GM12878 (cell line): Measurements from ENCODE around the gene TSPYL2. TPM values are rescaled to one million over a fixed set of nuclear protein-coding genes. Genes with fewer than 3 reads are reported as not detected.
A peak's percentile ranks its signal among the peaks of the same experiment; 100 is the strongest.

Experiments used
- ATAC-seq: fragments of 200-7000 bp; cut with Tn5 transposase; 3 replicates; pipeline ENCODE4 v1.9.1; 2020; ENCODE audit warnings: mild to moderate bottlenecking, moderate library complexity
- BruUV-seq: library from RNA; stranded (reverse); fragments of 400-500 nt; replicated peaks from 2 replicates; lab custom pipeline; 2021; lab: Mats Ljungman, UMichigan
- CTCF ChIA-PET: fragments of 300-600 bp; sonication (Branson Sonifier 250); formaldehyde crosslinking; extraction: SDS; loops from one replicate; lab custom pipeline; 2021; ENCODE audit warnings: inconsistent platforms; lab: Yijun Ruan, JAX
- POLR2A ChIA-PET: fragments of 350-600 bp; formaldehyde crosslinking; extraction: SDS; loops from one replicate; lab custom pipeline; 2021; ENCODE audit warnings: inconsistent platforms; lab: Charles Lee
- RAD21 ChIA-PET: fragments of 300-600 bp; sonication (Branson Sonifier 250); formaldehyde crosslinking; loops from one replicate; lab custom pipeline; 2023; ENCODE audit warnings: antibody characterized with exemption; ENCODE audit not compliant: unreplicated experiment; lab: Charles Lee
- SMC1A ChIA-PET: fragments of 300-600 bp; sonication (Branson Sonifier 250); formaldehyde crosslinking; loops from one replicate; lab custom pipeline; 2023; ENCODE audit not compliant: unreplicated experiment, uncharacterized antibody; lab: Charles Lee
- DNase-seq: peaks from one replicate; pipeline ENCODE4 v3.0.0-alpha.2; 2011; ENCODE audit warnings: low read depth, low spot score
- FAIRE-seq: peaks from 3 replicates; lab custom pipeline; 2011; peaks lifted over from hg19 to GRCh38; lab: Jason Lieb, UNC
- H2AFZ ChIP-seq: 2 replicates; pipeline ENCODE4 v1.6.0; 2011; ENCODE audit warnings: low read depth, low read length, control low read depth; ENCODE audit not compliant: control insufficient read depth
- H3K27ac ChIP-seq: 2 replicates; pipeline ENCODE4 v1.5.1; 2011; ENCODE audit warnings: control low read depth; ENCODE audit not compliant: control insufficient read depth, insufficient read depth
- H3K27me3 ChIP-seq, 2 experiments: replicated peaks in 1 of 2; 2 replicates each; pipeline versions ENCODE4 v1.6.0 to v1.6.1; 2011; ENCODE audit warnings: low read length in 1 of 2; ENCODE audit not compliant: control insufficient read depth in 2 of 2, insufficient read depth in 2 of 2
- H3K36me3 ChIP-seq, 2 experiments: 2 replicates each; pipeline ENCODE4 v1.5.1; 2011; ENCODE audit warnings: low read length in 1 of 2; ENCODE audit not compliant: control insufficient read depth in 2 of 2, insufficient read depth in 2 of 2
- H3K4me1 ChIP-seq: 2 replicates; pipeline ENCODE4 v1.6.1; 2011; ENCODE audit warnings: mild to moderate bottlenecking, low read length, moderate library complexity, mixed read lengths; ENCODE audit not compliant: control insufficient read depth, insufficient read depth
- H3K4me2 ChIP-seq: 2 replicates; pipeline ENCODE4 v1.6.0; 2011; ENCODE audit warnings: control low read depth; ENCODE audit not compliant: control insufficient read depth, insufficient read depth
- H3K4me3 ChIP-seq: fragments of 200-600 bp; sonication (generic); 2 replicates; pipeline ENCODE4 v1.5.1; 2016
- H3K79me2 ChIP-seq: 2 replicates; pipeline ENCODE4 v1.6.0; 2011; ENCODE audit warnings: low read length; ENCODE audit not compliant: control insufficient read depth, insufficient read depth
- H3K9ac ChIP-seq: 2 replicates; pipeline ENCODE4 v1.8.0; 2011; ENCODE audit warnings: low read length, control low read depth, mixed read lengths; ENCODE audit not compliant: control insufficient read depth, insufficient read depth
- H3K9me3 ChIP-seq: replicated peaks from 3 replicates; pipeline ENCODE4 v1.5.1; 2011; ENCODE audit warnings: mild to moderate bottlenecking, low read length; ENCODE audit not compliant: control insufficient read depth, insufficient read depth
- H4K20me1 ChIP-seq: 2 replicates; pipeline ENCODE4 v1.6.0; 2011; ENCODE audit not compliant: control insufficient read depth, insufficient read depth
- CHD2 ChIP-seq: IDR thresholded peaks from 2 replicates; pipeline ENCODE4 v1.6.1; 2011; ENCODE audit warnings: low read depth, low read length, improper control_type of control experiment, borderline replicate concordance
- EGR1 ChIP-seq, 2 experiments: IDR thresholded peaks; 1 replicate in 1 of 2; 2 replicates in 1 of 2; pipeline ENCODE4 v1.6.1; 2011 to 2012; ENCODE audit warnings: low read depth in 2 of 2, low read length in 2 of 2, borderline replicate concordance in 1 of 2, mild to moderate bottlenecking in 1 of 2, moderate library complexity in 1 of 2
- GATAD2B ChIP-seq: fragments of 450-650 bp; conservative IDR thresholded peaks from 2 replicates; pipeline ENCODE4 v1.6.1; 2017; ENCODE audit warnings: low read depth, mild to moderate bottlenecking, moderate library complexity
- HDGF ChIP-seq: fragments of 450-650 bp; IDR thresholded peaks from 2 replicates; pipeline ENCODE4 v1.6.1; 2016; ENCODE audit warnings: antibody characterized with exemption
- LARP7 ChIP-seq: fragments of 450-650 bp; IDR thresholded peaks from 2 replicates; pipeline ENCODE4 v1.6.1; 2017; ENCODE audit warnings: mild to moderate bottlenecking
- NFXL1 ChIP-seq: fragments of 450-650 bp; IDR thresholded peaks from 2 replicates; pipeline ENCODE4 v1.6.1; 2017; ENCODE audit warnings: antibody characterized with exemption, mild to moderate bottlenecking, borderline replicate concordance
- RAD21 ChIP-seq: IDR thresholded peaks from 2 replicates; pipeline ENCODE4 v1.6.1; 2011; ENCODE audit warnings: mild to moderate bottlenecking, low read depth, low read length, moderate library complexity; ENCODE audit not compliant: insufficient read depth
- SMAD5 ChIP-seq: IDR thresholded peaks from 2 replicates; pipeline ENCODE4 v1.6.1; 2016; ENCODE audit warnings: antibody characterized with exemption, low read depth
- SMARCA5 ChIP-seq: fragments of 450-650 bp; IDR thresholded peaks from 2 replicates; pipeline ENCODE4 v1.6.1; 2017; ENCODE audit warnings: mild to moderate bottlenecking
- ZNF384 ChIP-seq: IDR thresholded peaks from 2 replicates; pipeline ENCODE4 v1.6.1; 2012; ENCODE audit warnings: low read depth, mild to moderate bottlenecking, low read length, improper control_type of control experiment, borderline replicate concordance
- WGBS: methylation state at CpG from one replicate; pipeline ENCODE4 v1.1.6; 2016; ENCODE audit warnings: low lambda C conversion rate; ENCODE audit not compliant: insufficient replicate concordance, insufficient coverage; ENCODE audit errors: missing lambda C conversion rate; 5-methylcytosine and 5-hydroxymethylcytosine counted together
- in situ Hi-C: fragments of 300-500 bp; cut with MboI; formaldehyde crosslinking; loops from 9 replicates; pipeline ENCODE4 v1.14.3; 2018; ENCODE audit warnings: mixed read lengths
- intact Hi-C: fragments of 100-400 bp; cut with micrococcal nuclease; formaldehyde crosslinking; loops from one replicate; pipeline ENCODE4 v1.14.2; 2022; ENCODE audit not compliant: unreplicated experiment
- polyA plus RNA-seq, 11 experiments: library from polyadenylated mRNA; depleted of rRNA in 4 of 11; unstranded in 6 of 11; stranded (reverse) in 5 of 11; fragments of >200 nt; fragmentation: Nextera tagmentation in 4 of 11; fragmentation: Illumina TruSeq in 1 of 11; extraction: Ambion mirVana in 4 of 11; extraction: Trizol in 1 of 11; gene quantifications; 1 replicate in 1 of 11; 2 replicates in 10 of 11; pipeline versions ENCODE4 v1.2.1 to v1.2.3, GENCODE V29; 2011 to 2016; ENCODE audit warnings: inconsistent platforms in 2 of 11, missing spikeins in 2 of 11, low read depth in 1 of 11
- total RNA-seq, 4 experiments: library from RNA; depleted of rRNA in 3 of 4; stranded (reverse); fragments of >200 nt in 3 of 4; fragmentation: Illumina TruSeq in 1 of 4; extraction: Trizol in 1 of 4; gene quantifications; 2 replicates each; pipeline versions ENCODE4 v1.2.1 to v1.2.3, GENCODE V29; 2013 to 2021
- TF ChIP-seq, protein P1 (sequence below): fragments of 450-650 bp; IDR thresholded peaks from 2 replicates; pipeline ENCODE4 v1.6.1; 2017; ENCODE audit warnings: borderline replicate concordance
- TF ChIP-seq, protein P2 (sequence below): fragments of 450-650 bp; IDR thresholded peaks from 2 replicates; pipeline ENCODE4 v1.6.1; 2017; ENCODE audit warnings: mild to moderate bottlenecking
- TF ChIP-seq, protein P3 (sequence below): IDR thresholded peaks from 2 replicates; pipeline ENCODE4 v1.6.1; 2011; ENCODE audit warnings: borderline replicate concordance, low read depth, mild to moderate bottlenecking, moderate library complexity, low read length; ENCODE audit not compliant: insufficient read depth, poor library complexity, severe bottlenecking
- TF ChIP-seq, protein P4 (sequence below), 3 experiments: IDR thresholded peaks in 2 of 3; conservative IDR thresholded peaks in 1 of 3; 2 replicates each; pipeline ENCODE4 v1.5.1; 2011; ENCODE audit warnings: low read depth in 3 of 3, low read length in 3 of 3, mild to moderate bottlenecking in 3 of 3, control low read depth in 2 of 3, moderate library complexity in 2 of 3, inconsistent platforms in 1 of 3, mixed read lengths in 1 of 3; ENCODE audit not compliant: control insufficient read depth in 2 of 3, insufficient read depth in 1 of 3; ENCODE audit errors: extremely low read depth in 1 of 3

Gene TSPYL2
- total and polyA plus RNA-seq, 10 of the 15 experiments (the other 5 are each of a cell fraction or from before 2014, with no cell fraction given) = 0.53 to 24.6 (median 14.5) TPM

DNA sequence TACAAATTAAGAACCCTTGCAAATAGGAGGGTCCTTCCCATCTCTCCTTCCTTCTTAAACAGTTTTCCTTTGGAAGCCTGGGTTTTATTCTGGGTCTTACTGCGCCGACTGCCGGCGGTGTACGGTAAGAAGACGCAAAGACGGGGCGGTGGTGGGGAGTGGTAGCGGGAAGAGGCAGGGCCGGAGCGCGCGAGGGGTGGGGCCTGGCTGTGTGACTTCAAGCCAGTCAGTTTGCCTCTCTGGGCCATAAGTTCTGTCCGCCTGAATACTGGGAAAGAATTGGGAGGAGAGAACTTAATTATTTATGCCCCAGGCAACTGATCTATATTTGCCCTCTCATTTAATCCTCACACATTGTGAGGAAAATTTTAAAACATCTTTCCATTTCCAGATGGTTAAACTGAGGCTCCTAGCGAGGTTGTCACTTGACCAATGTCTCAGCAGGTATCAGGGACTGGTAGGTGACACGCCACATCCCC, 11.0 kb downstream of the TSPYL2 start:
- Histone ChIP-seq H3K27ac (peak overlapping the region; percentile 45), H2AFZ (peak overlapping the region; percentile 69), H3K36me3 (no peaks in the 10 kb centered on the region), H3K9me3 (no peaks in the 10 kb centered on the region), H3K27me3 (no peaks in the 10 kb centered on the region), H3K4me3 (peak overlapping the region; percentile 31; the same call in 1 of the 2 replicates), H3K9ac (peak overlapping the region; percentile 36; the same call in 1 of the 2 replicates), H3K4me2 (peak overlapping the region; percentile 91), H3K4me1 (no peaks in the 10 kb centered on the region), H4K20me1 (no peaks in the 10 kb centered on the region), H3K79me2 (peaks cover 6% of the 10 kb centered on the region)
- in situ Hi-C loops = no loop called here
- no peak for DNase-seq
- peak; percentile 68 for FAIRE-seq
- ChIA-PET POLR2A (no interaction called here), RAD21 (no interaction called here), SMC1A (no interaction called here), CTCF (interaction anchor here (1.0 kb wide), 1 partner anchor 21 kb away, joined by 5 read pairs; no protein-coding TSS in a partner anchor)
- WGBS = 51% methylated on average over 16 of the region's 16 CpGs
- ATAC-seq = peak; percentile 83
- intact Hi-C loops = loop anchor here (1.0 kb wide), 2 partner anchors 11 to 22 kb away; partner anchors contain the start of gene TSPYL2
- no TSS peak for BruUV-seq
- TF ChIP-seq ZNF384 (no peak), CHD2 (no peak), GATAD2B (no peak), RAD21 (peak; percentile 66), SMAD5 (no peak), EGR1 (IDR thresholded peaks at IDR 0.05; ENCODE audit: borderline replicate concordance in 1 of 2, low read depth in 2 of 2, low read length in 2 of 2) (no peak), NFXL1 (peak; percentile 92), SMARCA5 (peak; percentile 96), HDGF (no peak), LARP7 (no peak)
- TF ChIP-seq, protein P1, sequence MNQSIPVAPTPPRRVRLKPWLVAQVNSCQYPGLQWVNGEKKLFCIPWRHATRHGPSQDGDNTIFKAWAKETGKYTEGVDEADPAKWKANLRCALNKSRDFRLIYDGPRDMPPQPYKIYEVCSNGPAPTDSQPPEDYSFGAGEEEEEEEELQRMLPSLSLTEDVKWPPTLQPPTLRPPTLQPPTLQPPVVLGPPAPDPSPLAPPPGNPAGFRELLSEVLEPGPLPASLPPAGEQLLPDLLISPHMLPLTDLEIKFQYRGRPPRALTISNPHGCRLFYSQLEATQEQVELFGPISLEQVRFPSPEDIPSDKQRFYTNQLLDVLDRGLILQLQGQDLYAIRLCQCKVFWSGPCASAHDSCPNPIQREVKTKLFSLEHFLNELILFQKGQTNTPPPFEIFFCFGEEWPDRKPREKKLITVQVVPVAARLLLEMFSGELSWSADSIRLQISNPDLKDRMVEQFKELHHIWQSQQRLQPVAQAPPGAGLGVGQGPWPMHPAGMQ = no peak
- TF ChIP-seq, protein P2, sequence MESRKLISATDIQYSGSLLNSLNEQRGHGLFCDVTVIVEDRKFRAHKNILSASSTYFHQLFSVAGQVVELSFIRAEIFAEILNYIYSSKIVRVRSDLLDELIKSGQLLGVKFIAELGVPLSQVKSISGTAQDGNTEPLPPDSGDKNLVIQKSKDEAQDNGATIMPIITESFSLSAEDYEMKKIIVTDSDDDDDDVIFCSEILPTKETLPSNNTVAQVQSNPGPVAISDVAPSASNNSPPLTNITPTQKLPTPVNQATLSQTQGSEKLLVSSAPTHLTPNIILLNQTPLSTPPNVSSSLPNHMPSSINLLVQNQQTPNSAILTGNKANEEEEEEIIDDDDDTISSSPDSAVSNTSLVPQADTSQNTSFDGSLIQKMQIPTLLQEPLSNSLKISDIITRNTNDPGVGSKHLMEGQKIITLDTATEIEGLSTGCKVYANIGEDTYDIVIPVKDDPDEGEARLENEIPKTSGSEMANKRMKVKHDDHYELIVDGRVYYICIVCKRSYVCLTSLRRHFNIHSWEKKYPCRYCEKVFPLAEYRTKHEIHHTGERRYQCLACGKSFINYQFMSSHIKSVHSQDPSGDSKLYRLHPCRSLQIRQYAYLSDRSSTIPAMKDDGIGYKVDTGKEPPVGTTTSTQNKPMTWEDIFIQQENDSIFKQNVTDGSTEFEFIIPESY = no peak
- TF ChIP-seq, protein P3, sequence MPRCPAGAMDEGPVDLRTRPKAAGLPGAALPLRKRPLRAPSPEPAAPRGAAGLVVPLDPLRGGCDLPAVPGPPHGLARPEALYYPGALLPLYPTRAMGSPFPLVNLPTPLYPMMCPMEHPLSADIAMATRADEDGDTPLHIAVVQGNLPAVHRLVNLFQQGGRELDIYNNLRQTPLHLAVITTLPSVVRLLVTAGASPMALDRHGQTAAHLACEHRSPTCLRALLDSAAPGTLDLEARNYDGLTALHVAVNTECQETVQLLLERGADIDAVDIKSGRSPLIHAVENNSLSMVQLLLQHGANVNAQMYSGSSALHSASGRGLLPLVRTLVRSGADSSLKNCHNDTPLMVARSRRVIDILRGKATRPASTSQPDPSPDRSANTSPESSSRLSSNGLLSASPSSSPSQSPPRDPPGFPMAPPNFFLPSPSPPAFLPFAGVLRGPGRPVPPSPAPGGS = no peak
- TF ChIP-seq, protein P4, sequence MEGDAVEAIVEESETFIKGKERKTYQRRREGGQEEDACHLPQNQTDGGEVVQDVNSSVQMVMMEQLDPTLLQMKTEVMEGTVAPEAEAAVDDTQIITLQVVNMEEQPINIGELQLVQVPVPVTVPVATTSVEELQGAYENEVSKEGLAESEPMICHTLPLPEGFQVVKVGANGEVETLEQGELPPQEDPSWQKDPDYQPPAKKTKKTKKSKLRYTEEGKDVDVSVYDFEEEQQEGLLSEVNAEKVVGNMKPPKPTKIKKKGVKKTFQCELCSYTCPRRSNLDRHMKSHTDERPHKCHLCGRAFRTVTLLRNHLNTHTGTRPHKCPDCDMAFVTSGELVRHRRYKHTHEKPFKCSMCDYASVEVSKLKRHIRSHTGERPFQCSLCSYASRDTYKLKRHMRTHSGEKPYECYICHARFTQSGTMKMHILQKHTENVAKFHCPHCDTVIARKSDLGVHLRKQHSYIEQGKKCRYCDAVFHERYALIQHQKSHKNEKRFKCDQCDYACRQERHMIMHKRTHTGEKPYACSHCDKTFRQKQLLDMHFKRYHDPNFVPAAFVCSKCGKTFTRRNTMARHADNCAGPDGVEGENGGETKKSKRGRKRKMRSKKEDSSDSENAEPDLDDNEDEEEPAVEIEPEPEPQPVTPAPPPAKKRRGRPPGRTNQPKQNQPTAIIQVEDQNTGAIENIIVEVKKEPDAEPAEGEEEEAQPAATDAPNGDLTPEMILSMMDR (IDR thresholded peaks at IDR 0.05 in 2 of 3, conservative IDR thresholded peaks at IDR 0.05 in 1 of 3; ENCODE audit: control insufficient read depth in 2 of 3, extremely low read depth in 1 of 3, insufficient read depth in 1 of 3, low read depth in 3 of 3, low read length in 3 of 3) = peak; percentile 41 to 59 (median 56); a peak in 5 of 6 replicates
